Activated CD4-positive, alpha-beta T cell treated with anti-CD3 and anti-CD28 coated beads, Interleukin-2, amount 50 U/mL, for 4 hours (primary cell): ENCODE results near the gene ADGRD2.
"Not testable (repeated sequence)": the region's sequence is repeated elsewhere in the genome, so short reads cannot be mapped to it uniquely, and the experiment has no call there.

ENCODE experiments used
- DNase-seq, 2 experiments: peaks; one replicate each; pipeline ENCODE4 v3.0.0-alpha.2; 2020

ADGRD2 gene, protein sequence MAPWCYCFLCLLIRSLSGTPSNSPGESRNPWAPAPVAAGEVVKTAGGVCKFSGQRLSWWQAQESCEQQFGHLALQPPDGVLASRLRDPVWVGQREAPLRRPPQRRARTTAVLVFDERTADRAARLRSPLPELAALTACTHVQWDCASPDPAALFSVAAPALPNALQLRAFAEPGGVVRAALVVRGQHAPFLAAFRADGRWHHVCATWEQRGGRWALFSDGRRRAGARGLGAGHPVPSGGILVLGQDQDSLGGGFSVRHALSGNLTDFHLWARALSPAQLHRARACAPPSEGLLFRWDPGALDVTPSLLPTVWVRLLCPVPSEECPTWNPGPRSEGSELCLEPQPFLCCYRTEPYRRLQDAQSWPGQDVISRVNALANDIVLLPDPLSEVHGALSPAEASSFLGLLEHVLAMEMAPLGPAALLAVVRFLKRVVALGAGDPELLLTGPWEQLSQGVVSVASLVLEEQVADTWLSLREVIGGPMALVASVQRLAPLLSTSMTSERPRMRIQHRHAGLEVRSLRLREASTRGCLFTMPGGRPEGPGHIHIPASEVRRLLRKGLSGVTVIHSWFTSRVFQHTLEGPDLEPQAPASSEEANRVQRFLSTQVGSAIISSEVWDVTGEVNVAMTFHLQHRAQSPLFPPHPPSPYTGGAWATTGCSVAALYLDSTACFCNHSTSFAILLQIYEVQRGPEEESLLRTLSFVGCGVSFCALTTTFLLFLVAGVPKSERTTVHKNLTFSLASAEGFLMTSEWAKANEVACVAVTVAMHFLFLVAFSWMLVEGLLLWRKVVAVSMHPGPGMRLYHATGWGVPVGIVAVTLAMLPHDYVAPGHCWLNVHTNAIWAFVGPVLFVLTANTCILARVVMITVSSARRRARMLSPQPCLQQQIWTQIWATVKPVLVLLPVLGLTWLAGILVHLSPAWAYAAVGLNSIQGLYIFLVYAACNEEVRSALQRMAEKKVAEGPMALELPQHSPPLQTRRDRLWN

DNA sequence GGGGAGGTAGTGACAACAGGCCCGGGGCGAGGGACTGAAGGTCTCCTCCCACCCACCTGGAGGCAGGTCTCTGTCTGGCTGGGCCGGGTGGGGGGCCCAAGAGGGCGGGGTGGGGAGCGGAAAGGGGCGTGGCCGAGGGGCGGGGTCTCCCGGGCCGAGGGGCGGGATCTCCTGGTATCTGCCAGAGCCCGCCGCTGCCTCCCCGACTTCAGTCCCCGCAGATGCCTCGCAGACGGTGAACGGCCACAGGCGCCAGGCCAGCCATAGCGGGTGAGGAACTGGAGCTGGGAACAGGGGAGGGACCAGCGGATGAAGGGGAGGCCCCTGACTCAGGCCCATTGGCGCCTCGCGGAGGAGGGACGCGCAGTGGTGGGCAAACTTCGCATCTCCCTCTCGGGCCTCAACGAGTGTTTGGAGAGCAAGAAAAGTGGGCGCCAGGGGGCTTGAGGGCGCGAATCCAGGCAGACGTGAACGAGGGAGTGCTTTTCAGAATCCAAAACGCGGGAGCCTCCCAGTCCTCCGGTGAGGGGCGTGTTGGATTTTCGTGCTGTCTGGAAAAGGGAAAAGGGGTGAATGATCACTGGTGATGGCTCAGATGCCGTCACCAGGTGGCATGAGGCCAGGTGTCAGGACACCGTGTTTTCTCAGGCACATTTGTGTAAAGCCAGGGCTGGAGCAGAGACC is at the start of gene ADGRD2:
ADGRD2 (plus strand) TSS at position 211 of the 684 bp plus-strand sequence. CDS start 1,216 bp downstream, outside the sequence.
- DNase-seq = no peak

DNA sequence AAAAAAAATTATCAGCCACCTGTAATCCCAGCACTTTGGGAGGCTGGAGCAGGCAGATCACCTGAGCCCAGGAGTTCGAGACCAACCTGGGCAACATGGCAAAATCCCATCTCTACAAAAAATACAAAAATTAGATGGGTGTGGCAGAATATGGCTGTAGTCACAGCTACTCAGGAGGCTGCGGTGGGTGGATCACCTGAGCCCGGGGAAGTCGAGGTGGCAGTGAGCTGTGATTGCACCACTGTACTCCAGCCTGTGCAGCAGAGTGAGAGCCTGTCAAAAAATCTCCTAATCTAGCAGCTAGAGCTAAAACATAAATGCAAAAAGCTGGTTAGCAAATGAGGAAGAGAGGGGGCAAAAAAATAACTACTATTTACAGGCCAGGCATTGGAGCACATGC is 47.0 kb upstream of the ADGRD2 start:
- no peak for DNase-seq

- DNase-seq = no peak
Observed at GRCh38 chr9:124409410-124409809, 40.8 kb upstream of the ADGRD2 start.

DNA sequence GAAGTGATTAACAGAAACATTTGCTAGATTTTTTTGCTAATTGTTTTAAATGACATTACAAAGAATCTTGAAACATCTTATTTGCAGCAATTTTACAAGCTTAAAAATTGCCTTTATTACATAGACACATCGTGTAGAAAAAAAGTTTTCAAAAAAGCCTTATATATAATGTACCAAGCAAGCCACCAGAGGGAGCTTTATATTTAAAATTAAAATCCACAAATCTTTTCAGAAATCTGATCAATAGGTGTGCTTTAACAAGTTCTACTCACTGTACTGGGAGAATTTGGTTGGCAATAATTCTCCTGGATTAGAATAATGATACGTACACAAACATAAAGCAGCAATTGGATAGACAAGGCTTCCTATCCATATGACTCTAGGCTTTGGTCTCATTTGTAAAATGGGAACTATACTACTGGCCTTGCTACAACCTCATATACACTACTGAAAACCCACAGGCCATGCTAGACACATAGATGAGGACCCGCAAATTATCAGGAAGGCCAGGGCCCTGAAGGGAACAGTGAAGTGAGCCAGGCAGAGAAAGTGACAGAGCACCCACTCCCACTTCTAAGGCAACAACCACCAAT is 39.8 kb upstream of the ADGRD2 start:
- no peak for DNase-seq

GRCh38 chr9:124411514-124412227 is 38.6 kb upstream of the ADGRD2 start:
- no peak for DNase-seq

- DNase-seq = no peak
Observed at GRCh38 chr9:124412228-124412575, 38.0 kb upstream of the ADGRD2 start.

GRCh38 chr9:124414612-124415011 is 35.6 kb upstream of the ADGRD2 start:
- no peak for DNase-seq

DNA sequence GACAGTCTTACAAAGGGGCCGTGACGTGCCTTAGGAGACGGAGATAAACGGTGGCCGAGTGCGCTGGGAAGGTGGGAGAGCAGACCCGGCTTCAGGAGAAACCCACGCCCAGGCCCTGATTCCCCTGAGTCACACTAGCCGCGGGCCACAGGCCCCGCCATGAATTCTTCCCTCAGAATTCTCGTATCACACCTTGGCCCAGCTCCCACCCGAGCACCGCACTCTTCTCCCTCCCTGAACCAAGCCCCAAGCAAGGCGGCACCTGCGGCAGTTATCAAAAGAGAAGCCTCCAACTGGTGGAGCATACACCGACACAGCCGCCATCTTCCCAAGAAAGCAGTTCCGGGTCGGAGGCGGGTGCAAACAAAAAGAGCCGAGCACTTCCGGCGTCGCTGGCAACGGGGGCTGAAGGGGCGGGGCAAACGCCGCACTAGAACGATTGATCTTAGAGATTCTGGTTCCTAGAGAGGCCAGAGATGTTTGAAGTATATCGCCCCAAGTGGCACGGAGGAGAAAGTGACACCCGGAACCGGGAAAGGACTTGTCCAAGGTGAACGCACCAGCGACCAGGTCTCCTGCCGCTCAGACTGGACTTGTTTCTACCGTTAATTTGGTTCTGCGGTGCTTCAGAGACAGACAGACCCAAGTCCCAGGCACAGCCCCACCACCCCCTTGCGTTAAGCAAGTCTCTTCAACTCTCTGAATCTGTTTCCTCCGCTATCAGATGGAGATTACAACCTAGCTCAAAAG is 35.0 kb upstream of the ADGRD2 start, which contains the start of gene PSMB7:
PSMB7 (minus strand) TSS at position 341 of the 750 bp plus-strand sequence; CDS start at position 324, 17 bp downstream.
- peak; percentile 96 to 98 for DNase-seq

DNA sequence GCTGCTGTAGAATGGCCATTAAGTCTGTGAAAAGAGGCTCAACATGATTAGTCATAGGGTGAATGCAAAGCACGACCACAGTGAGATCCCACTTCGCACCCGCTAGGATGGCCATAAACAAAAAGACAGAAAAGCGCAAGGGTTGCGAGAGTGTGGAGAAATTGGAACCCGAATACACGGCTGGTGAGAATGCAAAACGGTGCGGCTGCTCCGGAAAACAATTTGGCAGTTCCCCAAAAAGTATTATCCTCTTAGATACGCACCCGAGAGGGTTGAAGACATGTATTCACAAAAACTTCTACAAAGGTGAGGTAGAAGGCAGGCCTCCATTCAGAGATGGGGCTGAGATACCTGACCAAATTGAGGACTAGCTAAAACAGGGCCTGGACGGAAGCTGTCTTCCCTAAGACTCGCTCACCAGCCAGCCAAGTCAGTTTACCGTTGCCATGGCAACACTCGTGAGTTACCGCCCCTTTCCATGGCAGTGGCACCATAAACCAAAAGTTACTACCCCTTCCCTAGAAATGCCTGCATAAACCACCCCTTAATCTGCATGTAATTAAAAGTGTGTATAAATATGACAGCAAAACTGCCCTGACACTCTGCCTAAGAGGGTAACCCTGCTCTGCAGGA is 34.3 kb upstream of the ADGRD2 start:
- DNase-seq = no peak

GRCh38 chr9:124419832-124420489 is 30.3 kb upstream of the ADGRD2 start:
- DNase-seq = no peak

- DNase-seq = no peak
Observed at GRCh38 chr9:124420991-124421543, 29.2 kb upstream of the ADGRD2 start.

DNA sequence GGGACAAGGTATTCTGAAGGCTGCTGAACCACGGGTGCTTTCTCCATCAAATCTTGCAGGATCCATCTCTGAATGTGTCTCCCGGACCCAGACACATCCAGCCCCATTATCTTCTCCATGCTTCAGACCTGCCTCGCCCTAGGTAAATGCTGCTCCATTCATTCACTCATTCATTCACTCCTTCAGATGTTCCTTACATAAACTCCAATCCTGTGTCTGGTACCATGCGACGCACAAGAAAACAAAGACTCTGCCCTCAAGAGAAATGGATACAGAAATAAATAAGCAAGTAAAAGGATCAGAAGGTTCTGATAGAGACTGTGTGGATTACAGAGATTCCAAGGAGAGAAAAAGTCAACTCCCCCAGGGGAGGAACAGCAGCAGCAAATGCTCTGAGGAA is 27.1 kb upstream of the ADGRD2 start:
- no peak for DNase-seq

- DNase-seq = no peak
Observed at GRCh38 chr9:124423591-124423990, 26.7 kb upstream of the ADGRD2 start.

DNA sequence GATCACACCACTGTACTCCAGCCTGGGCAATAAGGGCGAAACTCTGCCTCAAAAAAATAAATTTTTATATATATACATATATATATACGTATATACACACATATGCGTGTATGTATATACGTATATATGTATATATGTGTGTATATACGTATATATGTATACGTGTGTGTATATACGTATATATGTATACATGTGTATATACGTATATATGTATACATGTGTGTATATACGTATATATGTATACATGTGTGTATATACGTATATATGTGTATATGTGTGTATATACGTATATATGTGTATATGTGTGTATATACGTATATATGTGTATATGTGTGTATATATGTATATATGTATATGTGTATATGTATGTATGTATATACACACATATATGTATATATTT is 24.5 kb upstream of the ADGRD2 start:
- not testable (repeated sequence) for DNase-seq

DNA sequence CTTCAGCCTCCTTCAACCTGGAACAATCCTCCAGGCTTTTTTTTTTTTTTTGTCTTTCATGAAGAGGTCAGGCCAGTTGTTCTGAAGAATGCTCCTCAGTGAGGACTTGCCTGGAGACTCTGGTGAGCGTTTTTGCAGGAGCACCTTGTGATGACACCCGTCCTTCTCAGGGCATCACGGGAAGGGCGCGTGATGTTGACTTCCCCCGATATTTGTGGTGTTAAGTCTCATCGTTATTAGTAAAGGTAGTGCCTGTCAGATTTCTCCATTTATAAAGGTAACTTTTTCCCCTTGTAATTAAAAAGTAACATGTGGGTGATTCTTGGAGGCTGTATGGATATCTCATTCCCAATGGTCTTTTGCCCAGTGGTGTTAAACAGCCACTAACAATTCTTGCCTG is 23.9 kb upstream of the ADGRD2 start:
- DNase-seq = no peak

- DNase-seq = no peak
Observed at GRCh38 chr9:124427281-124427680, 23.0 kb upstream of the ADGRD2 start.

DNA sequence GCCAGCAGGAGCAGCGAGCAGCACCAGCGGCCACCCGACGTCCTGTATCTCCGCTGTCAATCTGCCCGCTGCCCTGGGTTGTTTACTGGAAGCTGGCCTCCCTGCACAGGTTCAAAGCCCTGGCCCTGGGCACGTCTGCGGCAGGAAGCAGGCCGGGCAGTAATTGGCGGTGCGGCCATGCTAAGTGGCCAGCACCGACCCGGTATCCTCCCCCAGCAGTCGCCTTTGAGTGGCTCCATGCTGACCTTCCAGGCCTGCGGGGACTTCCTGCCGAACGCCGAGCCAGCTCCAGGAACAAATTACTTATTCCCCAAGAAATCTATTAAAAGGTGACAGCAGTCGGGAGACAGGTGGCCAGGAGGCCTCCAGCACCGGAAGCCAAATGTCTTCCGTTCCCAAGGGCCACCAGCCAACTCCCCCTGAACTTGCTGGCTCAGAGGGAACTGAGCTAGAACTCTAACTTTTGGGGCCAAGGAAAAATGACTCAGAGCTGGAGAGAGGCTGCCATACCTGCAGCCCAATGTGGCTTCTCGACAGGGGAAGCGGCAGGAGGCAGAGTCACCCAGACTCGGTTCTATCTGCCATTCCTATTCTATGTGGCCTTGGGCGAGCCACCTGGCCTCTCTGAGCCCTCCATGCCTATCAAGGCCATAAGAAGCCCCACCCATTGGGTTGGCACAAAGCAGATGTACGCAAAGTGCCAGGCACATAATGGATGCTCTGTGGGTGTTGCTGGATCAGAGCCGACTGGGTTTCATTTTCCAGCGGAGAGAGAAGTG is 21.3 kb upstream of the ADGRD2 start:
- no peak for DNase-seq

DNA sequence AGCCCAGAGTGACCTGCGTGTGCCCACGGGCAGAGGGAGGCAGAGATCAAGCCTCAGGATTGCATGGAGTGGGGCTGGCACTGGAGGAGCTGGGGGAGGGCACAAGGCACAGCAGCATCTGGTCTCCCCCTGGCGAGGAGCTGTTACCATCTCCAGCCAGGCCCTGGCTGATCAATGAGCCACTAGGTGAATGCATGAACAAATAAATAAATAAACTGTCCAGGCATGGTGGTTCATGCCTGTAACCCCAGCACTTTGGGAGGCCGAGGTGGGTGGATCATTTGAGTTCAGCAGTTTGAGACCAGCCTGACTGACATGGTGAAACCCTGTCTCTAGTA is 20.8 kb upstream of the ADGRD2 start:
- DNase-seq = no peak

- no peak for DNase-seq
Observed at GRCh38 chr9:124436320-124436719, 13.9 kb upstream of the ADGRD2 start.
